Measurements from ENCODE around the gene GALR1. TPM values are rescaled to one million over a fixed set of nuclear protein-coding genes. Genes with fewer than 3 reads are reported as not detected.

Gene GALR1
- total RNA-seq, 6 experiments from 2014 or later = not detected

DNA sequence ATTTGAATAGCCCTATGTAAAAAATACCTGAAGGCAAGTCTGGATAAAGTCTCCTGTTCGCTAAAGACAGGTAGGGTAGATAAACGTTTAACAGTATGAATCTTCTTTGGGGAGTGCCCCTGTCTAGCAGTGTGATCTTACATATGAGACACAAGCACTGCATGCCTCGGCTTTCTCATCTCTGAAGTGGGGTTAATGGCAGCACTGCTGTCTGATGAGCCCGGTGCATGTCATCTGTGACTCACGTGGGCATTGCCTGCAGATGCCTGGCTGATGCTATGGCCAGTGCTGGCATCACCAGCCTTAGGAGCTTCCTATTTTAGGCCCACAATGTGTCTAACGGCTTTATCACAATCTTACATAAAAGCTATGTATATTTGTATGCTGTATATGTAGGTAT lies 50.1 kb downstream of the GALR1 start:
- H3K4me3 Mint-ChIP-seq = no peak overlapping the region
- H3K4me1 Mint-ChIP-seq (ENCODE audit: low read depth) = no peaks in the 10 kb centered on the region
- peaks cover 2% of the 10 kb centered on the region; the same call in 1 of the 2 replicates for H3K27me3 Mint-ChIP-seq (ENCODE audit: insufficient read depth)
- TF ChIP-seq, protein P1, sequence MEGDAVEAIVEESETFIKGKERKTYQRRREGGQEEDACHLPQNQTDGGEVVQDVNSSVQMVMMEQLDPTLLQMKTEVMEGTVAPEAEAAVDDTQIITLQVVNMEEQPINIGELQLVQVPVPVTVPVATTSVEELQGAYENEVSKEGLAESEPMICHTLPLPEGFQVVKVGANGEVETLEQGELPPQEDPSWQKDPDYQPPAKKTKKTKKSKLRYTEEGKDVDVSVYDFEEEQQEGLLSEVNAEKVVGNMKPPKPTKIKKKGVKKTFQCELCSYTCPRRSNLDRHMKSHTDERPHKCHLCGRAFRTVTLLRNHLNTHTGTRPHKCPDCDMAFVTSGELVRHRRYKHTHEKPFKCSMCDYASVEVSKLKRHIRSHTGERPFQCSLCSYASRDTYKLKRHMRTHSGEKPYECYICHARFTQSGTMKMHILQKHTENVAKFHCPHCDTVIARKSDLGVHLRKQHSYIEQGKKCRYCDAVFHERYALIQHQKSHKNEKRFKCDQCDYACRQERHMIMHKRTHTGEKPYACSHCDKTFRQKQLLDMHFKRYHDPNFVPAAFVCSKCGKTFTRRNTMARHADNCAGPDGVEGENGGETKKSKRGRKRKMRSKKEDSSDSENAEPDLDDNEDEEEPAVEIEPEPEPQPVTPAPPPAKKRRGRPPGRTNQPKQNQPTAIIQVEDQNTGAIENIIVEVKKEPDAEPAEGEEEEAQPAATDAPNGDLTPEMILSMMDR (IDR thresholded peaks at IDR 0.05) = no peak
- no peaks in the 10 kb centered on the region for H3K36me3 Mint-ChIP-seq (ENCODE audit: low read depth)
- peaks cover 45% of the 10 kb centered on the region for H3K9me3 Mint-ChIP-seq
- DNase-seq = no peak
- H3K27ac Mint-ChIP-seq = no peak overlapping the region

DNA sequence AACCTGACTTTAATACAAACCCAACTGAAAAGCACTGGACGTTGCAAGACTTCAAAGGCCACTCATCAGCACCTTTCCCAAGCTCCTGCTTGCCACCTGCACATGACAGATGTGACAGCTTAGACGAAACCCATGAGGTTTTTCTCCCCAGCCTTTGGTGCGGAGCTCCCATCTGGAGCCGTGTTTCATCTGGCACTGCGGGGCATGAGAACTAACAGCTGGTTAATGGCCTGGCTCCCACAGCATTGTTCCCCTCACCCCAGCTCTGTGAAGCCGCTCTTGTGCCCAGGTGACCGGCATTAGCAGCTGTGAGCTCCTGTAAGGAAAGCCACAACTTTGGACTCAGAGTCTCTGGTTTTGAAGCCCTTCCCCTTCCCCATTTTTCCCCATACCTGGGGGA lies 50.9 kb downstream of the GALR1 start:
- TF ChIP-seq, protein P1 (IDR thresholded peaks at IDR 0.05) = no peak
- peaks cover 2% of the 10 kb centered on the region; the same call in 1 of the 2 replicates for H3K27me3 Mint-ChIP-seq (ENCODE audit: insufficient read depth)
- H3K4me3 Mint-ChIP-seq = no peak overlapping the region
- DNase-seq = no peak
- no peaks in the 10 kb centered on the region for H3K4me1 Mint-ChIP-seq (ENCODE audit: low read depth)
- no peak overlapping the region for H3K27ac Mint-ChIP-seq
- peaks cover 52% of the 10 kb centered on the region for H3K9me3 Mint-ChIP-seq
- H3K36me3 Mint-ChIP-seq (ENCODE audit: low read depth) = no peaks in the 10 kb centered on the region

DNA sequence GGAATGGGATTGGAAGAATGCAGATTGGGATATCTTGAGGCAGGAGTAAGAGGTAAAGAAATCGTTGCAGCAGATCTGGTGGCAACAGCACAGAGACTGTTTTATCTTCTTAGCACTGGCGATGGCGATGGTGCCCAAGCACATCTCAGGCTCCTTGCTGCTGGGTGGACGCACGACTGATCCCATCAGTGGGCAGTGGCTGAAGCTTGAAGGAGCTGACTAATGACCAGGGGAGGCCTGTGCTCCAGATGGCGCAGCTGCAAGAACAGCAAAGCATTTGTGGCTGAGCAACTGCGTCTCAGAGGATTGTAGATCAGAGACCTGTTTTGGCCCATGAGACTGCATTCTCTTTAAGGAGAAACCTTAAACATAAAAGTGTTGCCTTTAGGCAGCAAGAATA lies 54.6 kb downstream of the GALR1 start:
- no peak for DNase-seq
- Mint-ChIP-seq H3K36me3 (ENCODE audit: low read depth) (no peaks in the 10 kb centered on the region), H3K9me3 (peaks cover 64% of the 10 kb centered on the region), H3K4me1 (ENCODE audit: low read depth) (no peaks in the 10 kb centered on the region), H3K27ac (no peak overlapping the region), H3K4me3 (no peak overlapping the region), H3K27me3 (ENCODE audit: insufficient read depth) (peaks cover 2% of the 10 kb centered on the region)
- TF ChIP-seq, protein P1 (IDR thresholded peaks at IDR 0.05) = no peak

DNA sequence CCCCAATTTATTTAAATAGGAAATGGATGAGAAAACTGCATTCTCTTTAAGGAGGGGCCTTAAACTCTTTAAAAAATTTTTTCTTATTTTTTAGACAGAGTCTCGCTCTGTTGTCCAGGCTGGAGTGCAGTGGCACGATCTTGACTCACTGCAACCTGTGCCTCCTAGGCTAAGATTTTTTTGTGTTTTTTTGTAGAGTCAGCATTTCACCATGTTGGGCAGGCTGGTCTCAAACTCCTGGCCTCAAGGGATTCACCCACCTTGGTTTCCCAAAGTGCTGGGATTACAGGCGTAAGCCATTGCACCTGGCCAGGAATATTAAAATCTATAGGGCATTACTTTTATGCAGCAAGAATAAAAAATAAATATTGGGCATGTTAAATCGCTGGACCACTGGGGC lies 56.0 kb downstream of the GALR1 start:
- Mint-ChIP-seq H3K27me3 (ENCODE audit: insufficient read depth) (peaks cover 2% of the 10 kb centered on the region), H3K27ac (no peak overlapping the region), H3K4me1 (ENCODE audit: low read depth) (no peaks in the 10 kb centered on the region), H3K4me3 (no peak overlapping the region), H3K36me3 (ENCODE audit: low read depth) (peaks cover 6% of the 10 kb centered on the region; the same call in 1 of the 2 replicates), H3K9me3 (peaks cover 65% of the 10 kb centered on the region)
- DNase-seq = no peak
- TF ChIP-seq, protein P1 (IDR thresholded peaks at IDR 0.05) = no peak

DNA sequence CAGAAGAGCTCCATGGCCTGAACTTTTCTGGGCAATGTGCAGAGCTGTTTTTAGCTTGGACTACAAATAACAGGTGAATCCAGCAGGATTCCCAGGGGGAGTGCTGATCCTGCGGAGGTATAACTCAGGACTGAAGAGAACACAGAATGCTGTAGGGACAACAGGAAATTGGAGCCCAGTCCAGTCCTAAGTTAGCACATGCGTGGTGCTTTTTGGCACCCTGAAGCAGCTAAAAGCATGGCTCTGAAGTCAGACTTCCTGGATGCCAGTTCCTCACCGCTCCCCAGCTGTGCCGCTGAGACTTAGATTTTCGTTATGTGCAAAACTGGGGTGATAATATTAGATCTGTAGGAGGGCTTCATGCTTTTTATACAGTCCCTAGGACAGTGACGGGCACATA lies 58.6 kb downstream of the GALR1 start:
- peaks cover 46% of the 10 kb centered on the region for H3K9me3 Mint-ChIP-seq
- no peak overlapping the region for H3K27ac Mint-ChIP-seq
- TF ChIP-seq, protein P1 (IDR thresholded peaks at IDR 0.05) = no peak
- H3K27me3 Mint-ChIP-seq (ENCODE audit: insufficient read depth) = peaks cover 2% of the 10 kb centered on the region
- no peak for DNase-seq
- H3K4me3 Mint-ChIP-seq = no peak overlapping the region
- peaks cover 6% of the 10 kb centered on the region; the same call in 1 of the 2 replicates for H3K36me3 Mint-ChIP-seq (ENCODE audit: low read depth)
- no peaks in the 10 kb centered on the region for H3K4me1 Mint-ChIP-seq (ENCODE audit: low read depth)

DNA sequence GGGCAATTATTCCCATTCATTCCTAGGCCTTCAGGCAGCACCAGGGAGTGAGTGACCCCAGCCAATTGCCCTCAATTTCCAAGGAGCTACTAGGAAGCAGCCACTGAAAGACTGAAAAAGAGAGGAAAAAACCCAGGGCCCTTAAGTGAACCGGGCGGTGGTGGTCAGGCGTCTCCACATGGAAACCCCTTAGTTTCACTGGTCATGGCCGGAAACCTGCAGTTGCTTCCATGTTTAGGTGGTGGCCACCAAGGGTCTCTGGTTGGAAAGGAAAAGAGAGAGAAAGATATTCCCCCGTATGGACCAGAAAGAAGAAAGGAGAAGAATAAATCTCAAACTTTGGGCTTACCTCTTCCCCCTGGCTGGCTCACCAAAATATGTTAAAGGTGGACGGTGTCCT lies 64.9 kb downstream of the GALR1 start:
- Mint-ChIP-seq H3K27me3 (ENCODE audit: insufficient read depth) (peaks cover 2% of the 10 kb centered on the region; the same call in 1 of the 2 replicates), H3K9me3 (peaks cover 41% of the 10 kb centered on the region), H3K36me3 (ENCODE audit: low read depth) (peaks cover 14% of the 10 kb centered on the region; the same call in 1 of the 2 replicates), H3K4me3 (no peak overlapping the region), H3K27ac (no peak overlapping the region), H3K4me1 (ENCODE audit: low read depth) (no peaks in the 10 kb centered on the region)
- DNase-seq = no peak
- TF ChIP-seq, protein P1 (IDR thresholded peaks at IDR 0.05) = no peak

All from HFFc6 (cell line).